ENCODE results near the gene PAGR1. TPM values are rescaled to one million over a fixed set of nuclear protein-coding genes. Genes with fewer than 3 reads are reported as not detected.

Gene PAGR1
- total and polyA plus RNA-seq, 10 of the 15 experiments (the other 5 are each of a cell fraction or from before 2014, with no cell fraction given) = 1.1 to 57.7 (median 23.4) TPM

GRCh38 chr16:29790183-29790948, 25.6 kb upstream of the PAGR1 start, which contains the start of gene KIF22:
KIF22 (plus strand) TSS chr16:29790751; CDS start chr16:29790760, 9 bp downstream.
- RAD21 ChIA-PET (ENCODE audit: unreplicated experiment) = interaction anchor here (0.6 to 1.7 kb wide), 18 partner anchors 12 to 223 kb away, joined by 3 to 8 read pairs (median 3); partner anchors contain the start of gene TAOK2
- peak within 1 kb of the TSS; percentile 93 for H3K4me3 ChIP-seq
- peak within 1 kb of the TSS; percentile 94 for H2AFZ ChIP-seq (ENCODE audit: control insufficient read depth, low read depth, low read length)
- H3K9me3 ChIP-seq (replicated peaks; ENCODE audit: control insufficient read depth, insufficient read depth, low read length) = no peaks in the 10 kb centered on the region
- peaks cover 49% of the 10 kb centered on the region for H3K79me2 ChIP-seq (ENCODE audit: control insufficient read depth, insufficient read depth, low read length)
- no TSS peak for BruUV-seq (replicated peaks)
- CTCF ChIA-PET = interaction anchor here (0.8 to 5.3 kb wide), 23 partner anchors 9 to 265 kb away, joined by 3 to 32 read pairs (median 4); partner anchors contain the start of genes MVP, PAGR1 and ZG16
- SMC1A ChIA-PET (ENCODE audit: uncharacterized antibody, unreplicated experiment) = interaction anchor here (0.6 to 6.4 kb wide), 13 partner anchors 13 to 288 kb away, joined by 3 to 38 read pairs (median 5); partner anchors contain the start of gene PAGR1
- H4K20me1 ChIP-seq (ENCODE audit: control insufficient read depth, insufficient read depth) = no peaks in the 10 kb centered on the region
- in situ Hi-C loops (cut with MboI) = no loop called here
- POLR2A ChIA-PET = interaction anchor here (0.6 to 3.3 kb wide), 17 partner anchors 9 to 276 kb away, joined by 3 to 24 read pairs (median 4); partner anchors contain the start of genes ALDOA and MAZ
- ATAC-seq (peak; percentile 98), FAIRE-seq (peak; percentile 56), DNase-seq (ENCODE audit: low read depth, low spot score) (peak; percentile 97)
- peak within 1 kb of the TSS; percentile 95 for H3K27ac ChIP-seq (ENCODE audit: control insufficient read depth, insufficient read depth)
- peak within 1 kb of the TSS; percentile 87 for H3K4me2 ChIP-seq (ENCODE audit: control insufficient read depth, insufficient read depth)
- peaks cover 9% of the 10 kb centered on the region; the same call in 1 of the 2 replicates for H3K4me1 ChIP-seq (ENCODE audit: control insufficient read depth, insufficient read depth, low read length)
- 1% methylated on average over 61 of the region's 67 CpGs for WGBS (ENCODE audit: insufficient coverage, insufficient replicate concordance, low lambda C conversion rate, missing lambda C conversion rate)
- intact Hi-C loops (cut with micrococcal nuclease; ENCODE audit: unreplicated experiment) = loop anchor here (1.0 to 5.0 kb wide), 2 partner anchors 15 to 88 kb away; no protein-coding TSS in a partner anchor
- peak within 1 kb of the TSS; percentile 89 for H3K9ac ChIP-seq (ENCODE audit: control insufficient read depth, insufficient read depth, low read length)
- no peaks in the 10 kb centered on the region for H3K27me3 ChIP-seq (replicated peaks in 1 of 2; ENCODE audit: control insufficient read depth in 2 of 2, insufficient read depth in 2 of 2, low read length in 1 of 2)
- peaks cover 0 to 2% of the 10 kb centered on the region in 2 experiments; a peak in 2 of 4 replicates for H3K36me3 ChIP-seq (ENCODE audit: control insufficient read depth in 2 of 2, insufficient read depth in 2 of 2, low read length in 1 of 2)
- no peak for TF ChIP-seq HSF1 (IDR thresholded peaks at IDR 0.05; ENCODE audit: low read depth, low read length)
- TF ChIP-seq PBX3 (IDR thresholded peaks at IDR 0.05; ENCODE audit: insufficient replicate concordance, low read depth, low read length) = no peak
- TF ChIP-seq CREB1 (IDR thresholded peaks at IDR 0.05; ENCODE audit: low read depth) = peak; percentile 76
- TF ChIP-seq MTA2 (IDR thresholded peaks at IDR 0.05; ENCODE audit: low read depth) = peak; percentile 33; the same call in 1 of the 2 replicates
- TF ChIP-seq IKZF1 (conservative IDR thresholded peaks at IDR 0.05) = peak; percentile 91
- no peak for TF ChIP-seq CHD1 (IDR thresholded peaks at IDR 0.05; ENCODE audit: low read depth, low read length)
- peak; percentile 48 for TF ChIP-seq MYC (IDR thresholded peaks at IDR 0.05; ENCODE audit: insufficient read depth, insufficient read length, insufficient replicate concordance, low read length, severe bottlenecking)
- TF ChIP-seq ZBTB40 (IDR thresholded peaks at IDR 0.05; ENCODE audit: borderline replicate concordance) = peak; percentile 98
- TF ChIP-seq CREM (IDR thresholded peaks at IDR 0.05; ENCODE audit: low read depth) = peak; percentile 74
- TF ChIP-seq RELB (IDR thresholded peaks at IDR 0.05; ENCODE audit: low read depth) = peak; percentile 86
- no peak for TF ChIP-seq HDAC2 (IDR thresholded peaks at IDR 0.05)
- TF ChIP-seq E2F4 (IDR thresholded peaks at IDR 0.05; ENCODE audit: low read depth, low read length) = peak; percentile 95
